HCT116 (cell line): ENCODE measurements around the gene ST3GAL3. TPM values are rescaled to one million over a fixed set of nuclear protein-coding genes. Genes with fewer than 3 reads are reported as not detected.

Experiments used
- ATAC-seq: fragments of 200-7000 bp; cut with Tn5 transposase; 2 replicates; pipeline ENCODE4 v1.9.1; 2020; ENCODE audit warnings: mild to moderate bottlenecking, moderate library complexity
- BruUV-seq: library from RNA; stranded (reverse); fragments of 400-500 nt; replicated peaks from 2 replicates; lab custom pipeline; 2021; lab: Mats Ljungman, UMichigan
- CTCF ChIA-PET: fragments of 300-600 bp; sonication (Branson Sonifier 250); formaldehyde crosslinking; loops from one replicate; lab custom pipeline; 2021; ENCODE audit warnings: antibody characterized with exemption; lab: Charles Lee
- POLR2A ChIA-PET: fragments of 300-600, 350-600 bp; sonication (Branson Sonifier 250); formaldehyde crosslinking; loops from one replicate; lab custom pipeline; 2021; ENCODE audit warnings: antibody characterized with exemption; lab: Charles Lee
- RAD21 ChIA-PET, 2 experiments: fragments of 300-600 bp; sonication (Branson Sonifier 250); formaldehyde crosslinking; loops; one replicate each; lab custom pipeline; 2023; ENCODE audit warnings: low total read pairs in 2 of 2; ENCODE audit not compliant: uncharacterized antibody in 2 of 2, unreplicated experiment in 2 of 2, low non-redundant PET in 1 of 2; lab: Charles Lee
- DNase-seq: peaks from one replicate; pipeline ENCODE4 v3.0.0-alpha.2; 2010; ENCODE audit warnings: low read depth, low spot score
- H2AFZ ChIP-seq: fragments of 200-600 bp; shearing (Covaris generic), sonication (generic); 2 replicates; pipeline ENCODE4 v1.6.1; 2017; ENCODE audit warnings: low read depth, mixed run types, mixed read lengths, antibody characterized with exemption, low read length; ENCODE audit not compliant: poor library complexity, severe bottlenecking
- H3K27ac ChIP-seq: 2 replicates; pipeline ENCODE4 v1.5.1; 2012; ENCODE audit warnings: low read depth, low read length
- H3K27me3 ChIP-seq: fragments of 200-600 bp; sonication (generic); 2 replicates; pipeline ENCODE4 v1.6.1; 2016; ENCODE audit warnings: mixed run types, low read length, mixed read lengths; ENCODE audit not compliant: insufficient read depth
- H3K36me3 ChIP-seq, 2 experiments: fragments of 200-500 bp in 1 of 2; fragments of 200-600 bp in 1 of 2; sonication (Bioruptor generic) in 1 of 2; sonication (generic) in 1 of 2; 2 replicates each; pipeline versions ENCODE4 v1.5.1 to v1.6.1; 2014 to 2016; ENCODE audit warnings: low read length in 2 of 2, inconsistent platforms in 1 of 2, mixed read lengths in 1 of 2, mixed run types in 1 of 2; ENCODE audit not compliant: insufficient read depth in 2 of 2, control insufficient read depth in 1 of 2
- H3K4me1 ChIP-seq, 2 experiments: fragments of 200-600 bp in 1 of 2; sonication (generic) in 1 of 2; 2 replicates each; pipeline versions ENCODE4 v1.5.1 to v1.6.1; 2012 to 2017; ENCODE audit warnings: low read length in 2 of 2, inconsistent platforms in 1 of 2, mild to moderate bottlenecking in 1 of 2, mixed read lengths in 1 of 2, mixed run types in 1 of 2, moderate library complexity in 1 of 2; ENCODE audit not compliant: insufficient read depth in 2 of 2, control insufficient read depth in 1 of 2
- H3K4me2 ChIP-seq: fragments of 200-600 bp; sonication (generic); 2 replicates; pipeline ENCODE4 v1.6.1; 2017; ENCODE audit warnings: mixed run types, low read length, mixed read lengths
- H3K4me3 ChIP-seq, 2 experiments: fragments of 200-600 bp in 1 of 2; sonication (generic) in 1 of 2; replicated peaks in 1 of 2; 2 replicates each; pipeline ENCODE4 v1.5.1; 2011 to 2016; ENCODE audit warnings: low read length in 2 of 2, control low read depth in 1 of 2, low read depth in 1 of 2, mild to moderate bottlenecking in 1 of 2, mixed read lengths in 1 of 2, mixed run types in 1 of 2
- H3K79me2 ChIP-seq: fragments of 200-600 bp; sonication (generic); 2 replicates; pipeline ENCODE4 v1.6.1; 2017; ENCODE audit warnings: mild to moderate bottlenecking, mixed run types, low read length, moderate library complexity, mixed read lengths; ENCODE audit not compliant: insufficient read depth
- H3K9ac ChIP-seq: fragments of 200-600 bp; sonication (generic); 2 replicates; pipeline ENCODE4 v1.6.1; 2016; ENCODE audit warnings: low read length, mixed read lengths
- H3K9me2 ChIP-seq: fragments of 200-600 bp; sonication (generic), shearing (Covaris generic); 2 replicates; pipeline ENCODE4 v1.6.1; 2017; ENCODE audit warnings: mixed run types, mild to moderate bottlenecking, moderate library complexity; ENCODE audit not compliant: insufficient read depth
- H3K9me3 ChIP-seq, 2 experiments: fragments of 200-500 bp in 1 of 2; fragments of 200-600 bp in 1 of 2; sonication (Bioruptor generic) in 1 of 2; sonication (generic) in 1 of 2; 2 replicates each; pipeline ENCODE4 v1.6.1; 2014 to 2017; ENCODE audit warnings: low read length in 2 of 2, mixed read lengths in 2 of 2, inconsistent platforms in 1 of 2, low read depth in 1 of 2, mild to moderate bottlenecking in 1 of 2, mixed run types in 1 of 2, moderate library complexity in 1 of 2; ENCODE audit not compliant: control insufficient read depth in 1 of 2, insufficient read depth in 1 of 2
- H4K20me1 ChIP-seq: fragments of 200-600 bp; sonication (generic), shearing (Covaris generic); 2 replicates; pipeline ENCODE4 v1.6.1; 2017; ENCODE audit warnings: mixed run types, mild to moderate bottlenecking, moderate library complexity; ENCODE audit not compliant: insufficient read depth
- CBX3 ChIP-seq: IDR thresholded peaks from 2 replicates; pipeline ENCODE4 v1.6.1; 2012; ENCODE audit warnings: low read depth
- CEBPB ChIP-seq: IDR thresholded peaks from 2 replicates; pipeline ENCODE4 v1.6.1; 2012; ENCODE audit warnings: low read depth
- POLR2A ChIP-seq: IDR thresholded peaks from 2 replicates; pipeline ENCODE4 v1.7.0; 2011; ENCODE audit warnings: borderline replicate concordance; ENCODE audit not compliant: insufficient read depth, insufficient read length; ENCODE audit errors: extremely low read depth
- POLR2AphosphoS5 ChIP-seq: IDR thresholded peaks from 2 replicates; pipeline ENCODE4 v1.6.1; 2011; ENCODE audit warnings: mild to moderate bottlenecking, low read depth, low read length, moderate library complexity
- REST ChIP-seq: IDR thresholded peaks from 2 replicates; pipeline ENCODE4 v1.6.1; 2012; ENCODE audit warnings: low read depth
- ZBTB33 ChIP-seq: IDR thresholded peaks from 2 replicates; pipeline ENCODE4 v1.6.1; 2011; ENCODE audit warnings: mild to moderate bottlenecking, low read length, moderate library complexity; ENCODE audit not compliant: insufficient replicate concordance; ENCODE audit errors: extremely low read depth
- ZFX ChIP-seq: fragments of 450-650 bp; IDR thresholded peaks from 2 replicates; pipeline ENCODE4 v1.6.1; 2017
- ZNF274 ChIP-seq: fragments of 200-500 bp; sonication (Bioruptor generic); IDR thresholded peaks from 2 replicates; pipeline ENCODE4 v1.6.1; 2014; ENCODE audit warnings: mild to moderate bottlenecking, low read depth, low read length, inconsistent platforms
- intact Hi-C: fragments of 100-400 bp; cut with micrococcal nuclease; formaldehyde crosslinking; loops from 2 replicates; pipeline ENCODE4 v1.10.0; 2022
- total RNA-seq: library from RNA; stranded (reverse); gene quantifications from one replicate; pipeline ENCODE4 v1.2.1, GENCODE V29; 2021; ENCODE audit not compliant: unreplicated experiment

Gene ST3GAL3
- total RNA-seq, 1 experiment from 2014 or later: 7.2 TPM

DNA sequence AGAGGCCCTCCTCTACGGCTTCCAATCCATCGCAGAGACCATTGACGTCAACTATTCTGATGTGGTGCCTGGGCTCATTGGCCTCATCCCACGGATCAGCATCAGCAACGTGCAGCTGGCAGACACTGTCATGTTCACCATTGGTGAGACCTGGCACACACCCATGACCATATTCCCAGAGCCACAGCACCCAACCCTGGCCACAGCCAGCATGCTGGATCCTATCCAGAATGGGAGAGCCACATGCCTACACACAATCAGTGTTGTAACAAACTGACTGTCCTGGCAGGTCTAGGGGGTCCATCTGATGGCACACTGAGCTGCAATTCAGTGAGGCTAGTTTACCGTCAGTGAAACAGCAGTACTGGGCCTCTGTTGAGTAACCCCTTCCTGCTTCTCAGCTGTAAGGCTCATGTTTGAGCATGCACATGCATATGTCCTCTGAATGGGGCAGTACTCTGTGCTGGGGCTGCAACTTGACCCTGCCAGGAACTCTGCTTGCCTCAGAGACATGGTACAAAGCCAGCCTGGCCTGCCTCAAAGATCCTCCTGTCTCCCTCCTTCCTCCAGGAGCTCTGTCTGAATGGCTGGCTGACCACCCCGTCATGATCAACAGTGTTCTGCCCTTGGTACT, 250.2 kb downstream of the ST3GAL3 start:
- Histone ChIP-seq H3K36me3 (peaks cover 0 to 4% of the 10 kb centered on the region in 2 experiments; a peak in 2 of 4 replicates), H3K79me2 (no peaks in the 10 kb centered on the region), H3K27me3 (no peaks in the 10 kb centered on the region), H3K4me3 (no peak overlapping the region), H3K4me1 (no peaks in the 10 kb centered on the region), H3K9ac (no peak overlapping the region), H3K9me2 (no peaks in the 10 kb centered on the region), H4K20me1 (no peaks in the 10 kb centered on the region), H3K27ac (no peak overlapping the region), H3K4me2 (no peak overlapping the region), H3K9me3 (no peaks in the 10 kb centered on the region), H2AFZ (no peak overlapping the region)
- ATAC-seq (no peak), DNase-seq (no peak)
- intact Hi-C loops: no loop called here
- CTCF ChIA-PET: no interaction called here
- no TSS peak for BruUV-seq
- RAD21 ChIA-PET: no interaction called here
- no peak for TF ChIP-seq ZFX
- no peak for TF ChIP-seq CEBPB
- no peak for TF ChIP-seq POLR2AphosphoS5
- TF ChIP-seq CBX3: no peak
- no peak for TF ChIP-seq ZBTB33
- no peak for TF ChIP-seq REST
- TF ChIP-seq POLR2A: no peak
- TF ChIP-seq ZNF274: no peak
- POLR2A ChIA-PET: no interaction called here
